SJCRH30 (cell line): Measurements from ENCODE around the gene AGPAT2. TPM values are rescaled to one million over a fixed set of nuclear protein-coding genes. Genes with fewer than 3 reads are reported as not detected.

ENCODE experiments used
- DNase-seq, 2 experiments: peaks; one replicate each; pipeline ENCODE4 v3.0.0-alpha.2; 2015 to 2020
- H3K27ac ChIP-seq: fragments of 250-450 bp; sonication (Bioruptor Pico); 2 replicates; pipeline ENCODE4 v1.5.1; 2020; ENCODE audit warnings: mild to moderate bottlenecking, moderate library complexity
- H3K27me3 ChIP-seq: fragments of 250-450 bp; sonication (Bioruptor Pico); 2 replicates; pipeline ENCODE4 v1.5.1; 2020; ENCODE audit warnings: mild to moderate bottlenecking, moderate library complexity
- H3K36me3 ChIP-seq: fragments of 250-450 bp; sonication (Bioruptor Pico); 2 replicates; pipeline ENCODE4 v1.5.1; 2020; ENCODE audit warnings: mild to moderate bottlenecking, moderate library complexity
- H3K4me1 ChIP-seq: fragments of 250-450 bp; sonication (Bioruptor Pico); 2 replicates; pipeline ENCODE4 v1.5.1; 2020; ENCODE audit warnings: mild to moderate bottlenecking, moderate library complexity
- H3K4me3 ChIP-seq: fragments of 250-450 bp; sonication (Bioruptor Pico); 2 replicates; pipeline ENCODE4 v1.5.1; 2020; ENCODE audit warnings: mild to moderate bottlenecking, moderate library complexity
- H3K9me3 ChIP-seq: fragments of 250-450 bp; sonication (Bioruptor Pico); replicated peaks from 2 replicates; pipeline ENCODE4 v1.5.1; 2020; ENCODE audit warnings: mild to moderate bottlenecking, moderate library complexity
- total RNA-seq: library from RNA; depleted of rRNA; stranded (reverse); fragments of >200 nt; shearing (Covaris generic); gene quantifications from 2 replicates; pipeline ENCODE4 v1.2.3, GENCODE V29; 2014

The AGPAT2 gene
- total RNA-seq, 1 experiment from 2014 or later = 11.8 TPM

DNA sequence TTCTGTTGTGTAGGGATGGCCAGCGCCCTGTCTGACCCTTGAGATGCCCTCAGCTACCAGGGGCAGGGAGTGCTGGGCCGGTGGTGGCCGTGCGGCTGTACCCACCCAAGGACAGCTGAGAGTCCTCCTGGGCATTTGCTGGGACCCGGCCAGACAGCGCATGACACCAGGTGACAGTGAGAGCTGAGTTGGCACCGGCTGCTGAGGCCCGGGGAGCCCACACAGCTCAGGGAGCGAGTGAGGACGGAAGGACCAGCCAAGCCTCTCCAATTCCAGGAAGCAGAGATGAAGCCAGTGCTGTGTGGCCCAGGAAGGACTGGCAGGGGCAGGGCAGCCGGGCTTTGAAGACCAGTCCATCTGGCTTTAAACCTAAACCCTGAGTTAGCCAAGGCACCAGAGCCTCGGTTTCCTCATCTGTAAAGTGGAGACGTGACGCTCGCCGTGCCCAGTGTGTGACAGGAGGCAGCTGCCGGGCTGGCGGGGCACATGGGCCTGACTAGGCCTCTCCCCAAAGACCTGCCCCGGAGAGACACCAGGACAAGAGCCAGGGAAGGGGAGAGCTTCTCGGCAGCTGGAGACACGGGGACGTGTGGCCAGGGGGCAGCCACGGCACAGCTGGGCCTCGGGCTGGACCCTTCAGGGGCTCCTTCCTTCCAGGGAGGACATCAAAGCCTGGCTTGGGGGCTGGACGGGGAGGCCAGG, 3.0 kb upstream of the AGPAT2 start:
- Histone ChIP-seq H3K36me3 (no peaks in the 10 kb centered on the region), H3K27ac (no peak overlapping the region), H3K4me3 (no peak overlapping the region), H3K4me1 (peaks cover 27% of the 10 kb centered on the region), H3K27me3 (peaks cover 45% of the 10 kb centered on the region), H3K9me3 (no peaks in the 10 kb centered on the region)
- peak in 1 of 2 experiments; percentile 40 for DNase-seq

GRCh38 chr9:136689108-136689460, 1.8 kb upstream of the AGPAT2 start:
- Histone ChIP-seq H3K4me1 (peaks cover 20% of the 10 kb centered on the region), H3K27ac (no peak overlapping the region), H3K36me3 (no peaks in the 10 kb centered on the region), H3K4me3 (no peak overlapping the region), H3K9me3 (no peaks in the 10 kb centered on the region), H3K27me3 (peaks cover 45% of the 10 kb centered on the region)
- no peak for DNase-seq

DNA sequence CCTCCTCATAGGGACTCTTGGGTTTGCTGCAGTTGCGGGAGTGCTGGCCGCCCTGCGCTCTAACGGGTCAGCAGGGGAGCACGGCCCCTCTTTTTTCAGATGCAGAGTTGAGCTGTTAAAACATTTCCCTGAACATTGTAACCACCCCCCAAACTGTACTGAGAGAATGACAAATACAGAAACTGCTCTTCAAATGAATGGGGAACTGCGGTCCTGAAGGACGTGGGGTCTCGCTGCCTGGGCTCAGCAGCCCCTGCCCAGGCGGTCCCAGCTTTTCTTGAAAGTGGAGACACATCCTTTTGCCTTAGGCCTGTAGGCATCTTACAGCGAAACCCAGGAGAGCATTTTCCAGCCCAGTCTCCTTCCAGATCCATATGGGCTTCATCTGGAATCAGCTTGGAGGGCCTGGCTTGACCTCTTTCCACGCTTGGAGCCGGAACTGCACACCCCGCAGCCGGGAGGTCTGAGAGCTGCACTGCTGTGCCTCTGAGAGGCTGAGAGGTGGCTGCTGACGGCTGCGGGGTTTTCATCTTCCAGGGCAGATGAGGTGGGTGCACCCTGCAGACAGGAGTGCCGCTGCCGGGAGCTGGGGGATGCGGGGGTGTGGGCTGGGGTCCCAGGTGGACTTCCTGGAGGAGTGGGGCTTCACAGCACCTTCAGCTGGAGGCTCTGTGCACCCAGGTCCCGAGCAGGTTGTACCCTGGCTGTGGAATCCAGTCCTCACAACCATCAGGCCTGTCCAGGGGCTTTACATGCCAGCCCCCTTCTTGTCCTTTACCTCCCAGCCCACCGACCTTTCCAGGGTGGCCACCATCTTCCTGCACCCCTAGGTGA, 1.2 kb upstream of the AGPAT2 start:
- Histone ChIP-seq H3K27ac (no peak overlapping the region), H3K36me3 (no peaks in the 10 kb centered on the region), H3K27me3 (peaks cover 45% of the 10 kb centered on the region), H3K9me3 (no peaks in the 10 kb centered on the region), H3K4me3 (no peak overlapping the region), H3K4me1 (peaks cover 17% of the 10 kb centered on the region)
- DNase-seq = no peak

DNA sequence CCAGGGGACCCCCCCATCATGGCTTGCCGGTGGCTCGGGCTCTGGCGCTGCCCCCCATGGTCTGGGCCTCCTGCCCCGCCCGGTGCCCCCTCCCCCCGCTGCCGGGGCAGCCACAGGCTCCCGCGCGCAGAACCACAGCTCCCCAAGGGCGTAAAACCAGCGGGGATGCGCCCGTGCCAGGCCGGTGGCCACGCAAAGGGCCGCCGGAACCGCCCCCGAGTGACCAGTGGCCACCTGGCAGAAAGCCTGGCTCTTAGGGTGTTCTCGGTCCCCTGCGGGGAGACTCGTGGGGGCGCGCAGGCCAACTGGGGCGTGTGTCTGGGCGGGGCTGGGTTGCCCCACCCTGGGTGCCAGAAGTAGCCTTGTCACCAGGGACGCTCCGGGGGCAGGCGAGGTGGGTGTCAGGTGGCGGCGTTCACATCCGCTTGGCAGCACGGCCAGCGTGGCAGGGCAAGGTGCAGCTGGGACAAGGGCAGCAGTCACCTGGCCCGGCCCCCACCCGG, 515 bp upstream of the AGPAT2 start:
- no peak overlapping the region for H3K27ac ChIP-seq
- H3K4me3 ChIP-seq = no peak overlapping the region
- DNase-seq = no peak

GRCh38 chr9:136686534-136686793, 793 bp downstream of the AGPAT2 start:
- no peaks in the 10 kb centered on the region for H3K36me3 ChIP-seq
- no peak for DNase-seq
- H3K27ac ChIP-seq = no peak overlapping the region
- H3K9me3 ChIP-seq = no peaks in the 10 kb centered on the region
- peak overlapping the region; percentile 65 for H3K4me3 ChIP-seq
- peaks cover 17% of the 10 kb centered on the region for H3K4me1 ChIP-seq
- H3K27me3 ChIP-seq = peaks cover 27% of the 10 kb centered on the region

More for the DNA sequence above, 515 bp upstream of the AGPAT2 start:
- Histone ChIP-seq H3K9me3 (no peaks in the 10 kb centered on the region), H3K36me3 (no peaks in the 10 kb centered on the region), H3K4me1 (peaks cover 17% of the 10 kb centered on the region), H3K27me3 (peaks cover 38% of the 10 kb centered on the region)

DNA sequence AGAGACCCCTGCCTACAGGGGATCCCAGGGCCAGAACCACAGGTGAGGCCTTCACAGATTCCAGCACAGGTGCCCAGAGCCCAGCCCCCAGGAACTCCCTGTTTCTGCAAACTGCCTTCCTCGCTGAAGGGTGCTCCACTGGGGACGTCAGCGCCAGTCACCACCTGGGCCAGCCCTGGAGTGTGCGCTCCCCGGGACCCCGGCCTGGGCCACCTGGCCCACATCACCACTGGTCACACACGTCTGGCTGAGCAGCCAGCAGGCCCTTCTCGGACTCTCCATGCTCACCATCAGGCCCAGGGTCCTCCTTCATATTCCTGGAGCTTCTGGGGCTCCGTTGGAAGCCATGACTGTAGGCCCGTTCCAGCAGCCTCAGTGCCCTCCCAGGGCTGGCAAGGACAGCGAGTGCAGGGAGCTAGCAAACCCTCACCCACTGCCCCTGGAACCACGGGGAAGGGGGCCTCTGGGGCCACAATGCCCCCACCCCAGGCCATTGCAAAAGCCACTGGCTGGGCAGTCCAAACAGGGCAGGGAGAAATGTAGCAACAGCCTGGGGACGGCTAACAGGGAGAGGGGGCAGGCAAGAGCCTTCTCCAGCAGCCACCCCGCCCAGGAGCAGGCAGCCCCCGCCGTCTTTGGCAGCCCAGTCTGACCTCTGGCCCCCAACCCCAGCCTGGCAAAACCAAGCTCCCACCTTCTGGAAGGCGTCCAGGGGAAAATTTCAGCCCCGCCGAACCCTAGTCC, 1.3 kb downstream of the AGPAT2 start:
- peaks cover 27% of the 10 kb centered on the region for H3K27me3 ChIP-seq
- H3K9me3 ChIP-seq = no peaks in the 10 kb centered on the region
- H3K4me1 ChIP-seq = peaks cover 12% of the 10 kb centered on the region
- no peaks in the 10 kb centered on the region for H3K36me3 ChIP-seq
- H3K27ac ChIP-seq = no peak overlapping the region
- no peak for DNase-seq
- peak overlapping the region; percentile 65 for H3K4me3 ChIP-seq

- Histone ChIP-seq H3K9me3 (no peaks in the 10 kb centered on the region), H3K36me3 (no peaks in the 10 kb centered on the region), H3K4me3 (no peak overlapping the region), H3K4me1 (peaks cover 4% of the 10 kb centered on the region), H3K27ac (no peak overlapping the region), H3K27me3 (peaks cover 23% of the 10 kb centered on the region)
- no peak for DNase-seq
These were observed 2.0 kb downstream of the AGPAT2 start for GRCh38 chr9:136685216-136685615.

GRCh38 chr9:136684799-136685198, 2.5 kb downstream of the AGPAT2 start:
- Histone ChIP-seq H3K4me3 (no peak overlapping the region), H3K9me3 (no peaks in the 10 kb centered on the region), H3K27ac (no peak overlapping the region), H3K4me1 (no peaks in the 10 kb centered on the region), H3K27me3 (peaks cover 19% of the 10 kb centered on the region), H3K36me3 (no peaks in the 10 kb centered on the region)
- DNase-seq = no peak

GRCh38 chr9:136684339-136684738, 2.9 kb downstream of the AGPAT2 start:
- Histone ChIP-seq H3K27me3 (peaks cover 16% of the 10 kb centered on the region), H3K27ac (no peak overlapping the region), H3K9me3 (no peaks in the 10 kb centered on the region), H3K4me3 (no peak overlapping the region), H3K4me1 (no peaks in the 10 kb centered on the region), H3K36me3 (no peaks in the 10 kb centered on the region)
- DNase-seq = no peak

DNA sequence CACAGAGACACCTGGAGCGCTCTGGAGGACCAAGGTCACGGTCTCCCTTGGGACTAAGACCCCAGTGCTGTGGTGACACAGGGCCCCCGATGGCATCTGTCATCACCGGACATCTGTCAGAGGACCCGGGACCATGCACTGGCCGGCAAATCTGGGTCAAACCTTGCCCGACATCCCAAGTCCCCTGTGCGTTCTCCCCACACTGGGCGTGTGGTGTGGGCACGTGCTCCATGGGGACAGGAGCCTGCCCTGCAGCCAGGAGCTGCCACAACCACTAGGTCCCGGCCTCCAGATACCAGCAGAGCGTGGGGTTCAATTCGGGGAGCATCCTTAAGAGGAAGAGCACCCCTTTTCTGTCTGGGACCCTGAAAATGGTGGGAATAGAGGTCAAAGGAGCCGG, 3.5 kb downstream of the AGPAT2 start:
- Histone ChIP-seq H3K9me3 (no peaks in the 10 kb centered on the region), H3K27ac (no peak overlapping the region), H3K27me3 (peaks cover 10% of the 10 kb centered on the region), H3K36me3 (no peaks in the 10 kb centered on the region), H3K4me1 (no peaks in the 10 kb centered on the region), H3K4me3 (no peak overlapping the region)
- no peak for DNase-seq

- Histone ChIP-seq H3K36me3 (no peaks in the 10 kb centered on the region), H3K27ac (no peak overlapping the region), H3K4me3 (no peak overlapping the region), H3K4me1 (no peaks in the 10 kb centered on the region), H3K27me3 (peaks cover 5% of the 10 kb centered on the region; the same call in 1 of the 2 replicates), H3K9me3 (no peaks in the 10 kb centered on the region)
- no peak for DNase-seq
These were observed 4.0 kb downstream of the AGPAT2 start for GRCh38 chr9:136683173-136683745.

DNA sequence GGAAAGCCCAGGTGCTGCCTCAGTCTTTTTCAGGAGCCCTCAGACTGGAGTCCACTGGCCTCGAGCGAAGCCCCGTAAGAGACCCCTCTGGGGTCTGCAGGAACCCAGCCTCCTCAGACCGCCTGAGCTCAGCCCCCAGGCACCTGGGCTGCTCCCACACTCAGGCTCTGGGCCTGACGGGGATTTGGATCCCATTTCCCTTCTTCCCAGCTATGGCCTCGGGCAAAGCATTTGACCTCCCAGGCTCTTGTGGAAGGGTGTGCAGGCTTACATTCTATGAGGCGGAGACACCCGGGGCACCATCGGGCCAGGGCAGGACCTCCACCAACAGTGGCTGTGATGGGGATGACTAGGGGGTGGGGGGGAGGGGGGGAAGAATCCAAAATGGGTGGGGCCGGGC, 4.5 kb downstream of the AGPAT2 start:
- Histone ChIP-seq H3K4me3 (no peak overlapping the region), H3K4me1 (no peaks in the 10 kb centered on the region), H3K27me3 (no peaks in the 10 kb centered on the region; the same call in 1 of the 2 replicates), H3K36me3 (no peaks in the 10 kb centered on the region), H3K27ac (no peak overlapping the region), H3K9me3 (no peaks in the 10 kb centered on the region)
- no peak for DNase-seq

DNA sequence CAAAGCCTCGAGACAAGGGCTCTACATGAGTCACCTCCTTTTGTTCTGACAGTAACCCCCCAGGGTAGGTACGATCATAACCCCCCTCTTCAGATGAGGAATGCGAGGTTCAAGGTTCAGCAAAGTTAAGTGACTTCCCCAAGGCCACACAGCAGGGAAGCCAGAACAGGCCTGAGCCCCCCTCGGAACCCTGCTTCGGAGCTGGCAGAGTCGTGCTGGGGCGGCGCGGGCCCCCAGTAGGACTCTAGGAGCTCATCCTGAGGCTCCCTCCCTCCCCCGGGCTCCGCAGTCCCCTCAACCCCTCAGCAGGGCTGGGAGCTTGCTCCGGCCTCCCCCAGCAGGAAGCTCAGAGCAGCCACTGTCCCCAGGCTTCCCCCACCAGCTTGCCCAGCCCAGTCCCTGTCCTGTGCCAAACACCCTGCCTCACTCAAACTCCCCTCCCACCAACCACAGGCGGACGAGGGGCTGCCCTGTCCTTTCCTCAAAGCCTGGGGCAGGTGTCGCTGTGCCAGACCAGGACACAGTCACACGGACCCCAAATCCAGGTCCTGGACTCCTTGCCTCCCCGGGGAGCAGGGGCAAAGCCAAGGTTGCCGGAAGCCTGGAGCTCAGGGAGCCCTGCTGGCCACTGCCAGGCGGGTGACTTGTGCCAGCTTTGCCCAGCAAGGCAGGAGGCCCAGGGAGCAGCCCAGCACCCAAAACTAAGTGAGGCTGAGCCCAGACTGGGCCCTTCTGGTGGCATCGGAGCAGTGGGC, 5.1 kb downstream of the AGPAT2 start:
- H3K27me3 ChIP-seq = no peaks in the 10 kb centered on the region; the same call in 1 of the 2 replicates
- DNase-seq = no peak
- no peak overlapping the region for H3K4me3 ChIP-seq
- no peaks in the 10 kb centered on the region for H3K9me3 ChIP-seq
- H3K4me1 ChIP-seq = no peaks in the 10 kb centered on the region
- no peak overlapping the region for H3K27ac ChIP-seq
- no peaks in the 10 kb centered on the region for H3K36me3 ChIP-seq

GRCh38 chr9:136681029-136681428, 6.2 kb downstream of the AGPAT2 start:
- no peaks in the 10 kb centered on the region for H3K4me1 ChIP-seq
- no peaks in the 10 kb centered on the region for H3K9me3 ChIP-seq
- H3K36me3 ChIP-seq = no peaks in the 10 kb centered on the region
- no peaks in the 10 kb centered on the region; the same call in 1 of the 2 replicates for H3K27me3 ChIP-seq
- DNase-seq = no peak
- H3K4me3 ChIP-seq = no peak overlapping the region
- H3K27ac ChIP-seq = no peak overlapping the region
